Gastrocnemius medialis (tissue), 4 donors: Measurements from ENCODE around the gene FRMD4B. TPM values are rescaled to one million over a fixed set of nuclear protein-coding genes. Genes with fewer than 3 reads are reported as not detected.
A peak's percentile ranks its signal among the peaks of the same experiment; 100 is the strongest.

Source experiments
- ATAC-seq, 2 donors: fragments of 150-250 bp; one replicate each; pipeline ENCODE4 v1.9.1; 2016
- DNase-seq, 2 donors: peaks; one replicate each; pipeline ENCODE4 v3.0.0-alpha.2; 2019
- H3K27ac ChIP-seq, 4 donors: fragments of 200-600 bp; sonication (generic); 1 replicate in 1 of 4; 2 replicates in 3 of 4; pipeline ENCODE4 v1.5.1; 2016 to 2018; ENCODE audit warnings: mild to moderate bottlenecking in 2 of 4, moderate library complexity in 1 of 4
- H3K27me3 ChIP-seq, 3 donors: fragments of 200-600 bp; sonication (generic) in 2 of 3; 1 replicate in 1 of 3; 2 replicates in 2 of 3; pipeline versions ENCODE4 v1.5.1 to v1.6.0; 2016 to 2019; ENCODE audit warnings: mild to moderate bottlenecking in 1 of 3, moderate library complexity in 1 of 3
- H3K36me3 ChIP-seq, 2 donors: fragments of 200-600 bp; sonication (generic) in 1 of 2; one replicate each; pipeline ENCODE4 v1.5.1; 2017 to 2018
- H3K4me1 ChIP-seq, 2 donors: fragments of 200-600 bp; sonication (generic) in 1 of 2; one replicate each; pipeline ENCODE4 v1.5.1; 2016 to 2017; ENCODE audit warnings: mild to moderate bottlenecking in 2 of 2
- H3K4me3 ChIP-seq, 4 donors: fragments of 200-600 bp; sonication (generic) in 3 of 4; 1 replicate in 1 of 4; 2 replicates in 3 of 4; pipeline ENCODE4 v1.5.1; 2016 to 2019; ENCODE audit warnings: mild to moderate bottlenecking in 2 of 4
- H3K9me3 ChIP-seq, 3 donors: fragments of 200-600 bp; sonication (generic) in 2 of 3; 1 replicate in 1 of 3; 2 replicates in 2 of 3; pipeline ENCODE4 v1.5.1; 2016 to 2019
- POLR2A ChIP-seq, 2 donors: fragments of 450-650 bp; IDR thresholded peaks; one replicate each; pipeline ENCODE4 v1.6.1; 2017; ENCODE audit warnings: antibody characterized with exemption in 2 of 2, mild to moderate bottlenecking in 2 of 2, moderate library complexity in 2 of 2
- in situ Hi-C, 4 donors: fragments of 200-750 bp; cut with MboI; loops; one replicate each; pipeline versions ENCODE4 v1.15.0 to v1.8.0; 2017; ENCODE audit warnings: low sequenced_read_pairs in 4 of 4
- intact Hi-C: fragments of 100-400 bp; cut with DNase I; formaldehyde crosslinking; loops from one replicate; pipeline ENCODE4 v1.15.1; 2023; ENCODE audit warnings: low total_unique reads
- total RNA-seq, 4 donors: library from RNA; depleted of rRNA; stranded (reverse); fragments of >200 nt; gene quantifications; one replicate each; pipeline versions ENCODE4 v1.1.0 to v1.2.3, GENCODE V29; 2016
- TF ChIP-seq, protein P1 (sequence below), 5 experiments: fragments of 450-650 bp in 3 of 5; fragments of 200-600 bp in 2 of 5; sonication (generic) in 2 of 5; IDR thresholded peaks in 4 of 5; conservative IDR thresholded peaks in 1 of 5; 1 replicate in 4 of 5; 2 replicates in 1 of 5; pipeline ENCODE4 v1.5.1; 2016 to 2019; ENCODE audit warnings: antibody characterized with exemption in 5 of 5, mild to moderate bottlenecking in 3 of 5, moderate library complexity in 3 of 5

The FRMD4B gene
- total RNA-seq, 4 donors from 2014 or later: 0.29 to 3.6 (median 1.7) TPM

DNA sequence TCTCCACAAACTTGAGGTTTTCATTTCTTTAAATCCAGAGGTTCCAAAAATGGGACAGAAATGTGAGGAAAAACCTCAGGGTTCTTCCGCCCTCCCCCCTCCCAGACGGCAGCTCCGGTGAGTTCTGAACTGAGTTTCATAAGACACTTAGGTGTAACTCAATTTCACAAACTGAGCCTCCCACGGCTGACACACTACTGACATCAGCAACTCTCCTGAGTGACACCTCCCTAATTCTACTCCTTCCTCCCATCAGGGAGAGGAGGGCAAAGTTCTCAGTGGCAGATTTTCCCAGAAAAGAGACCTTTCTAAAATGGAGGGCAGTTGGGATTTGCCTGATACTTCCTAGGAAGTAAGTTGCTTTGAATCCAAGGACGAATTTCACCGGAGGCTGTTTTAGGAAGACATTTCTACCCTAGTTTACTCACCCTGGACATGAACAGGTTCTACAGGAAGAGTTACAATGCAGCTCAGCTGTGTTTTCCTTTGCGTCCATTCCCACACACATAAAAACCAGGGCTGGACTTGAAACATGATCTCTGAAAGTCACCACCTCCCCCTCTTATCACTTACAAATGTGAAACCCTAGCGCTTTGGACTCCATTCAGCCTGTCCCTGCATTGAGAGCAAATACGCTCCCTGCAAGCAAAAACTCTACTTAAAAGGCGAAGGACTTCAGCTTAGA, 185.4 kb downstream of the FRMD4B start:
- ATAC-seq (peak; percentile 83 to 92), DNase-seq (peak; percentile 7 to 33)
- peaks cover 6 to 8% of the 10 kb centered on the region in 2 donors for H3K4me1 ChIP-seq
- intact Hi-C loops (no loop called here), in situ Hi-C loops (no loop called here)
- peak overlapping the region; percentile 25 to 55 (median 42) for H3K4me3 ChIP-seq
- no peaks in the 10 kb centered on the region for H3K36me3 ChIP-seq
- H3K27me3 ChIP-seq: no peaks in the 10 kb centered on the region
- H3K27ac ChIP-seq: peak overlapping the region; percentile 62 to 79 (median 68)
- no peaks in the 10 kb centered on the region for H3K9me3 ChIP-seq
- TF ChIP-seq POLR2A (IDR thresholded peaks at IDR 0.05): peak; percentile 21 to 29
- TF ChIP-seq, protein P1, sequence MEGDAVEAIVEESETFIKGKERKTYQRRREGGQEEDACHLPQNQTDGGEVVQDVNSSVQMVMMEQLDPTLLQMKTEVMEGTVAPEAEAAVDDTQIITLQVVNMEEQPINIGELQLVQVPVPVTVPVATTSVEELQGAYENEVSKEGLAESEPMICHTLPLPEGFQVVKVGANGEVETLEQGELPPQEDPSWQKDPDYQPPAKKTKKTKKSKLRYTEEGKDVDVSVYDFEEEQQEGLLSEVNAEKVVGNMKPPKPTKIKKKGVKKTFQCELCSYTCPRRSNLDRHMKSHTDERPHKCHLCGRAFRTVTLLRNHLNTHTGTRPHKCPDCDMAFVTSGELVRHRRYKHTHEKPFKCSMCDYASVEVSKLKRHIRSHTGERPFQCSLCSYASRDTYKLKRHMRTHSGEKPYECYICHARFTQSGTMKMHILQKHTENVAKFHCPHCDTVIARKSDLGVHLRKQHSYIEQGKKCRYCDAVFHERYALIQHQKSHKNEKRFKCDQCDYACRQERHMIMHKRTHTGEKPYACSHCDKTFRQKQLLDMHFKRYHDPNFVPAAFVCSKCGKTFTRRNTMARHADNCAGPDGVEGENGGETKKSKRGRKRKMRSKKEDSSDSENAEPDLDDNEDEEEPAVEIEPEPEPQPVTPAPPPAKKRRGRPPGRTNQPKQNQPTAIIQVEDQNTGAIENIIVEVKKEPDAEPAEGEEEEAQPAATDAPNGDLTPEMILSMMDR (IDR thresholded peaks at IDR 0.05 in 4 of 5, conservative IDR thresholded peaks at IDR 0.05 in 1 of 5): no peak

DNA sequence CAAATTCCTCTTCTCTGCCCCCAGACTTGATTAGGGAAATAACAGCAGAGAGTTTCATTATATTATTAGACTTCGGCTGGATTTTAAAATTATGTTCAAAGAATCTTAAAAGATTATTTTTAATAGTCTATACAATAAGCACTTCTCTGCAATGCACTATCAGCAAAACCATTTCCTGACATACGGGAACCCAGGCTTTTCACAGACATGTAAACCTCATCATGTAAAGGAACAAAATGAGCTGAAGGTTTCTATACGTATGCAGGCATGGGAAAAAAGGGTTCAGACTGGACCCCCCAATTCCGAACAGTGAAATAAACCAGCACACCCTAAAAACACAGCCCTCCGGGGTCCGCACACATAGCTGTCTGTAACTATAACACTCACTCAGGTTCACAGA, 185.9 kb downstream of the FRMD4B start:
- H3K4me3 ChIP-seq: peak overlapping the region; percentile 25 to 55 (median 42)
- H3K4me1 ChIP-seq: peaks cover 6 to 8% of the 10 kb centered on the region in 2 donors
- in situ Hi-C loops (no loop called here), intact Hi-C loops (no loop called here)
- no peak for ATAC-seq
- no peaks in the 10 kb centered on the region for H3K27me3 ChIP-seq
- H3K27ac ChIP-seq: peak overlapping the region in 3 of 4 donors; percentile 62 to 79 (median 65)
- no peak for DNase-seq
- TF ChIP-seq, protein P1 (IDR thresholded peaks at IDR 0.05 in 4 of 5, conservative IDR thresholded peaks at IDR 0.05 in 1 of 5): no peak
- TF ChIP-seq POLR2A (IDR thresholded peaks at IDR 0.05): no peak
- no peaks in the 10 kb centered on the region for H3K9me3 ChIP-seq
- H3K36me3 ChIP-seq: no peaks in the 10 kb centered on the region

DNA sequence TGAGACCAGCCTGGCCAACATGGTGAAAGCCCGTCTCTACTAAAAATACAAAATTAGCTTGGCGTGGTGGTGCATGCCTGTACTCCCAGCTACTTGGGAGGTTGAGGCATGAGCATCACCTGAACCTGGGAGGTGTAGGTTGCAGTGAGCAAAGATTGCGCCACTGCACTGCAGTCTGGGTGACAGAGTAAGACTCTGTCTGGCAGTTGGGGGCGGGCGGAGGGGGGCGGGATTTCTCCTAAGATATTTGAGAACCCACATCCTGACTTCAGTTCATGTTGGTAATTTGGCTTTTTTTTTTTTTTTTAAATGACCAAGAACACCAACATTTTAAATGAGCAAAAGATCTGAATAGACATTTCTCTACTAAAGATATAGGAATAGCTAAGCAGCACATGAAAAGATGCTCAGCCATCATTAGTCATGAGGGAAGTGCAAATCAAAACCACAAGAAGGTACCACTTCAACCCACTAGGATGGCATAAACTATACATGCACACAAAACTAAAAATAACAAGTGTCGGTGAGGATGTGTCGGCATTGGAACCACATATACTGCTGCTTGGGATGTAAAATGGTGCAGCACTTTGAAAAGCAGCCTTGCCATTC, 187.9 kb downstream of the FRMD4B start:
- H3K27me3 ChIP-seq: no peaks in the 10 kb centered on the region
- H3K36me3 ChIP-seq: no peaks in the 10 kb centered on the region
- TF ChIP-seq, protein P1 (IDR thresholded peaks at IDR 0.05 in 4 of 5, conservative IDR thresholded peaks at IDR 0.05 in 1 of 5): no peak
- TF ChIP-seq POLR2A (IDR thresholded peaks at IDR 0.05): no peak
- H3K4me3 ChIP-seq: no peak overlapping the region
- DNase-seq (no peak), ATAC-seq (no peak)
- intact Hi-C loops (no loop called here), in situ Hi-C loops (no loop called here)
- peaks cover 6 to 8% of the 10 kb centered on the region in 2 donors for H3K4me1 ChIP-seq
- no peak overlapping the region for H3K27ac ChIP-seq
- no peaks in the 10 kb centered on the region for H3K9me3 ChIP-seq

DNA sequence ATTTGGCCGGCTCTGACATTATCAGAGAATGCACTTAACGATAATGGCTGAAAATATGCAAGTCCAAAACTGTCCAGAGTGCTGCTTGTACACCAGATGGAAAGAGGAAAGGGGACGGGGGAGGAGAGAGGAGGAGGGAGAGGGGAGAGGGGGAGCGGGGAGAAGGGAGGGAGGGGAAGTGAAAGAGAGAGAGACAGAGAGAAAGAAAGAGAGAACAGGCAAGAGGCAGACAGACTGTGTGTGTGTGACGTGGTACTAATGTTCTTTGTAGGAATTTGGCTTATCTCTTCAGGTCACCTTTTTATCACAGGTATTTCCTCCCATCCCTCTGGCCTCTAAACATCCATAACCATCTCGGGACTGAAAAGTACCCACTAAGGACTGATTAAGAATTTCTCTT, 188.4 kb downstream of the FRMD4B start:
- TF ChIP-seq, protein P1 (IDR thresholded peaks at IDR 0.05 in 4 of 5, conservative IDR thresholded peaks at IDR 0.05 in 1 of 5): no peak
- TF ChIP-seq POLR2A (IDR thresholded peaks at IDR 0.05): no peak
- ATAC-seq (no peak), DNase-seq (no peak)
- H3K4me1 ChIP-seq: peaks cover 6 to 8% of the 10 kb centered on the region in 2 donors
- H3K27me3 ChIP-seq: no peaks in the 10 kb centered on the region
- H3K9me3 ChIP-seq: no peaks in the 10 kb centered on the region
- H3K27ac ChIP-seq: no peak overlapping the region
- no peaks in the 10 kb centered on the region for H3K36me3 ChIP-seq
- no peak overlapping the region for H3K4me3 ChIP-seq
- in situ Hi-C loops (no loop called here), intact Hi-C loops (no loop called here)
